HG03565 (cell line): ENCODE measurements around the gene TBC1D14.

ENCODE experiments used
- ATAC-seq: cut with Tn5 transposase; IDR thresholded peaks from one replicate; pipeline ENCODE4 v1.9.1; 2021; ENCODE audit warnings: mild to moderate bottlenecking, moderate library complexity; ENCODE audit not compliant: unreplicated experiment

Gene TBC1D14

DNA sequence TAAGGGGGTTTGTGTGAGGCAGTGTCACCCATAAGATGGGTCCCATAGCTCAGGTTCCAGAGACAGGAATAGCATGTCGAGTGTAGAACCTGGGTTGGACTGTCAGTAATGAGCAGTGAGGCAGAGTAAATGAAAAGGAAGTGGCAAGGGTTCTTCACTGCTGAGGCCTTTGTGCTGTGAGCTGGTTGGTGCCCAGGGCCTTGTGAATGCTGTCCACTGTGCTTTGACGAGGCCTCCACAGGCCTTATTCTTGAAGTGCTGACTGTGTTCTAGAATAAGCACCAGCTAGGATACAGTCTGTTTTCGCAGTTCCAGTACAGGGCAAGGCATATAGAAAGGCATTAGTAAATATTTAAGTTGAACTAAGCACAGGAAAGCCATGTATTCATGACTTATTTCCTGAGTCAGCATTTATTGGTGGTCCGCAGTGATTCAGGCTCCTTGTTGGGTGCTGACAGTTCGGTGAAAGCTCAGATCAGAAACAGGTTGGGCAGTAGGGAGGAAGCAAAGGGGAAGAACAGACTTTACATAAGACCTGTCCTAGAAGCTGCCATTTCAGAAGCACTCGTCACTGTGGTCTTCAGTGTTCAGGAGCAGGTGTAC lies 107.9 kb downstream of the TBC1D14 start:
- ATAC-seq: no peak

DNA sequence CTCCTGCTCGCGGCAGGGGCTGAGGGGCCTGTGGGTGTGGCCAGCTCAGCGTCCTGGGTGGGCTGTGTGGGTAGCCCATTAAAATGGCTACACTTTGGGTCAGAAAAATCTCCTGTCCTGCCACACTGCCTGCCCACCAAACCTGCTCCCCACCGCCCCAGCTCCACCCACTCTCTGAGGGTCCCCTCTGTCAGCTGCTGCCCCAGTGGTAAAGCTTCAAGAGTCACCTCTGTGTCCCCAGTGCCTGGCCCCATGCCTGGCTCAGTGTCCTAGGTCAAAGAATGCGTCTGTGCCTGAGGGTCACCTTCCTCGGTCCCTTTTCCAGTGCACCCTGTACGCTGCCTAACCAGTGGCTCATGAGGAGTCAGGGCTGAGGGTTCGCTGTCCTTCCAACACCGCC lies 108.7 kb downstream of the TBC1D14 start:
- no peak for ATAC-seq

DNA sequence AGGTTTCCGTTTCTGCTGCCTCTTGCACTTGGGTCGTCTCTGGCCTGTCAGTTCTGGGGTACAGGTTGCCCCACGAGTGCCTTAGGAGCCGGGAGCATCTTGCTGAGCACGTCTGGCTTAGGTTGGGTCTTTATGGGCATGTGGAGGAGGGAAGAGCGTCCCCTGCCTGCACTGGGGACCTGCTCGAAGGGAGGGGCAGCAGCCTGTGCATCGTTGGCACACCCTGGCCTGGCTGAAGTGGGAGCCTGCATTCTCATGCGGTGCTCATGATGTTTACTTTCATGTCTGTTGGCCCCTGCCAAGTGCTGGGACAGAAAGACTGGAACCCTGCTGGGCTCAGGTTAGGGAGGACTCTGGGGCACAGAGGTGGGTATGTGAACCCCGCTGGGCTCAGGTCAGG lies 109.7 kb downstream of the TBC1D14 start:
- ATAC-seq: no peak

DNA sequence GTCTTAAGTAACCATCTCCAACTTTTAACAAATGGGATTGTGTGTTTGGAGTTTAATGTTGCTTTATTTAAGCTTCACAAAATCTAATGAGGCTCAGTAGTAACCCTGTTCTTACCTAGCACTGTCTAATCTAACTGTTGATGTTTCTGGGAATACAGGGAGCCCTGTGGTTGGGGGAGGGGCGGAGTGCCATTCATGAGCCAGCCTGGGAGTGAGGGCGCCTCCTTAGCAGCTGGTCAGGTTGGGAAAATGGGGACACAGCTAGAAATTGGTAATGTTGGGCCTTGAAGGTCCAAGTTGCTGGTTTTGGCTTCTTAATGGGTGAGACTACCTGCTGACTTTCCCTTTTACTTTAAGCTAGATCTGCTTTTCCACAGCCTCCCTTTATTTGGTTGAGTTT lies 110.7 kb downstream of the TBC1D14 start:
- no peak for ATAC-seq

DNA sequence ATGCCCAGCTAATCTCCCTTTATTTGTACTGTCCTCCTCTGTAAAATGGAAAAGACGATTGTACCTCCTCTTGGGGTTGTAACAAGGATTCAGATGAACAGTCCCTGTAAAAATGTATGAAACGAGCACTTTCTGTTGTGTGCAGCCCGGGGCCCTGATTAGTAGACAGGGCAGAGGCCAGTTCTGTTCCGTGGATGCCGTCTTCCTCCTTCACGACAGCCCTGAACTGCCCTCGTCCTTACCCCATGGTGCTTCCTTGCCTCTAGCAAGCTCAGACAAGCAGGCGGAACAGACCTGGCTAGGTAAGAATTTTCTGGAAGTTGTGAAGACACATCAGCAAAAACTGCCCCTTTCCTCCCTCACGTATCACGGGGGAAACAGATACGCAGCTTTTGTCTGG lies 111.2 kb downstream of the TBC1D14 start:
- ATAC-seq: no peak

DNA sequence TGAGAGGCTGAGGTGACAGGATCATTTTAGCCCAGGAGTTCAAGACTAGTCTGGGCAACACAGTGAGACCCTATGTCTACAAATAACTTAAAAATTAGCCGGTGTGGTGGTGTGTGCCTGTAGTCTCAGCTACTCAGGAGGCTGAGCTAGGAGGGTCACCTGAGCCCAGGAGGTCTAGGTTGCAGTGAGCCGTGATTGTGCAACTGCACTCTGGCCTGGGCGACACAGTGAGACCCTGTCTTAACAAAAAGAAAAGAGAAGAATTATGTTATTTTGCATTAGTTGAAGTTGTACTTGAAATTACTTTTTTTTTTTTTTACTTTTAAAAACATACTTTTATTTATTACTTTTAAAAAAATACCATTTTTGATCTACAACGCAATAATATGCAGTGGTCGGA lies 111.7 kb downstream of the TBC1D14 start:
- no peak for ATAC-seq

DNA sequence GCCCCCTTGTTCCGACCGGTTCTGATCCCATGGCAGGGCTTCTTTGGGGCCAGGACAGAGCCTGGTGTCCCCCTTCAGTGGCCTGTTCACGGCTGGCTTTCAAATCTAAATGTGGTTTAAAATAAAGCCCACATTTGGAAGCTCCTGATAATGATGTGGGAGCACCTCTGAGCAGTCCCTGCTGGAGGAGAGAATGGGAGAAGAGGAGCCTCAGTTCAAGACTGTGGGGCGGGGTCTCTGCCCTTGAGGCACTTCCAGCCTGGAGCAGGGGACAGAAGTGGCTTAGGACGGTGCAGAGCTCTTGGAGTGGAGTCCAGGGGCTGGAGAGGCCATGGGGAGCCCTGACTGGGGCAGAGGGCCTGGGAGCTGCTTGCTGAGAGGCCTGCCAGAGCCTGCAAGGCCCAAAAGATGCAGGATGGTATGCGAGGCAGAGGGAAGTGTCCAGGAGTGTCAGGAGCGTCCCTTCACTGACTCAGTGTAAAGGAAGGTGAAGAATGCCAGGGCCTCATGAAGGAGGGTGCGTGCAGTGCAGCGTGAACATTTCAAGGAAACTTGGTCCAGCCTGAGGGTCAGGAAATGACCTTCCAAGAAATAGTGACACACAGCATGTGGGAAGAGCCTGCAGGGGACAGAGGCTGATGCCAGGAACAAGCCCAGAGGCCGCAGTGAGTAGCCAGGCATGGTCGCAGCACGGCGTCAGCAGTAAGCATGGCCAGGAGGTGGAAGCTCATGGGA lies 112.5 kb downstream of the TBC1D14 start:
- ATAC-seq: no peak

DNA sequence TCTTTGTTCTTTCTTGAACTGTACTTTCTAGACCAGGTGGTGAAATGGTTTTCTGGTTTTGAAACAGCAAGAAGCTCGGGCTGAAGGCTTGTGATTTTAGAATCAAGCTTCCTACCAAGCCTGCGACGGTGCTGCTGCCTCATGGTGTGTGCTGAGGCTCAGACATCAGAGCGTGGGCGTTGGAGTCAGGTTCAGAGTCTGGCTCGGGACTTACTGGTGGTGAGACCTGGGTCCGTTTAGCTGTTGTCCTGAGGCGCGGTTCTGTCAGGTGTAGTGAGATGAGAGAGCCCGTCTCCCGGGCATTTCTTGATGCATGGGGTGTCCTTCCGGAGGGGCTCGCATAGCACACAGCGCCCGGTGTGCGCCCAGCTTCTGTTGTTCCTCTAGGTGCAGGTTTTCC lies 113.9 kb downstream of the TBC1D14 start:
- no peak for ATAC-seq

DNA sequence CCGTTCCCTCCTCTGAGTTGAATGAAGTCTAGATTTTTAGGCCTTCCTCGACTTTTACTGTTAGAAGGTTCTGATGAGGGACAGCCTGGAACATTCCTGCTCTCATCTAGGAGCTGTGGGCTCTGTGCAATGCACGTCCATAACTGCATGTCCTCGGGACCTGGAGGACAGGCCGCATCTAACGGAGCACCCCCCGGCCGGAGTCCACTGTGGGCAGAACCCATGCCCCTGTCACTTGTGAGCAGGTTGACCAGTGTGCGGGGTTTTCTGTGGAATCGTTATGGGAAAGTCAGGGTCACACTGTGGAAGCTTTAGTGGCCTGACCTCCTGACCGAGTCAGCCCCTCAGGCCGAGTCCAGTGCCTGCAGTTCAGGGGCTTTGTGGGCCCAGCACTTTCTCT lies 114.3 kb downstream of the TBC1D14 start:
- no peak for ATAC-seq

DNA sequence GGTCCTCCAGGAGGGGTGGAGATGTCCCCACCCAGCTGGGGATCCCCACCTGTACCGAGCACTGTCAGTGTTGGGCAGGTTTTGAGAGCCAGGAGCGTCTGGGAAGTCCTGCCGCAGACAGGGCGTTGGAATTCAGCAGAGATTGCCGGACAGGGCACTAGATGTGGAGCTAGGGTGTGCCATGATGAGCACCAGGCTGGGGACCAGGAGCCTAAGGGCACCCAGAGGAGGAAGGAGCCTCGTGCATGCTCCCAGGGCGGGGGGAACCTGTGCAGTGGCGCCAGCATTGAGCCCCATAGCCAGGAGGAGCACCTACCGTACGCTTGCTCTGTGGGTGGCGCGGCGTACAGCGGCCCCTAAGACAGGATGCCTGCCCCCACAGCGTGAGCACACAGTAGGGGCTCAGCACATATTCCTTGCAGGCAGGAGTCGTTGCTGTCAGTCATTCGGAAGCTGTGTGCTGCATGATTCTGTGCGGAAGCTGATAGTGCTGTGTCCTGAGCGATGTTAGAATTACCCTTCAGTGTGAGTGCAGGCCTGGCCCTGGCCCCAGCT lies 114.8 kb downstream of the TBC1D14 start:
- ATAC-seq: no peak

DNA sequence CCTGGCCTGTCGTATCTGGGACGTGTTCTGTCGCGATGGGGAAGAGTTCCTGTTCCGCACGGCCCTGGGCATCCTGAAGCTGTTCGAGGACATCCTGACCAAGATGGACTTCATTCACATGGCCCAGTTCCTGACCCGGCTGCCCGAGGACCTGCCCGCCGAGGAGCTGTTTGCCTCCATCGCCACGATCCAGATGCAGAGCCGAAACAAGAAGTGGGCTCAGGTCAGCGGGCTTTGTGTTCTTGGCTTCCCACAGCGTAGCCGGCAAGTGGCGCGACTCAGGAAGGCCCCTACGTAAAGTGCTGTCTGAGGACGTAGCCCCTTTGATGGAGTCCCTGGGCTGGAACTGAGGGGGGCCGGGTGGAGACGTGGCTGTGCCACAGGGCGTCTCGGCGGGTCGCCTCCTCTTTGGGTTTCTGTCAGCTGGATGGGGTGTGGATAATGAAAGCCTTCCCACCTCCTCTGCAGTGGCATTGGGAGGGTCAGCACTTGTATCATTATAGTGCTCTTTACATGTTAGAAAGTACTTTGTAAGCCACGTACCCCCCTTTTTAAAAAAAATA lies 115.5 kb downstream of the TBC1D14 start:
- ATAC-seq: no peak

DNA sequence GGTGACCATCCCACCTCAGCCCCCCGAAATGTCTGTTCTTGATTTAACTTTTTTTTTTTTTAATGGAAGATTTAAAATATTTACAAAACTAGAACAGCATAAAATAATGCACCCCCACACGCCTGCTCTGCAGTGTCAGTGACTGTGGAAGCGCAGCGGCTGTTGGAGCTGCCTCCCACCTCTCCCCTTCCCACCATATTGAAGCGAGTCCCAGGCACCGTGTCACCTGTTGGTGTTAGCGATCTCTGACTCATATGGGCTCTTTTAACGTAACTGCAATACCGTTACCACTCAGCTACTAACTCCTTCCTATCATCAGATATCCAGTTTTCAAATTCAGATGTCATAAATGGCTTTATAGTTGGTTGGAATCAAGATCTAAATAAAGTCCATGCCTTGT lies 116.5 kb downstream of the TBC1D14 start:
- ATAC-seq: no peak

DNA sequence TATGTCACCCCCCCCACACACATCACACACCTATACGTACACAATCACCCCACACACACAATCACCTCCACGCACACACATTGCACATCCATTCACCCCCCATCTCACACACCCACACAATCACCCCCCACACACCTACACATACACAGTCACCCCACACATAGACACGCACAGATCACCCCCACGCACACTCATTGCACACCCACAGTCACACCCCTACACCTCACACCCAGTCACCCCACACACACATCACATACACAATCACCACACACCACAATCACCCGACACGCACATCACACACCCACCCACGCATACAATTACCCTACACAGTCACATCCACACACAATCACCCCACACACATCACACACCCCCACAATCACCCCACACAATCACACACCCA lies 117.7 kb downstream of the TBC1D14 start:
- ATAC-seq: no peak

DNA sequence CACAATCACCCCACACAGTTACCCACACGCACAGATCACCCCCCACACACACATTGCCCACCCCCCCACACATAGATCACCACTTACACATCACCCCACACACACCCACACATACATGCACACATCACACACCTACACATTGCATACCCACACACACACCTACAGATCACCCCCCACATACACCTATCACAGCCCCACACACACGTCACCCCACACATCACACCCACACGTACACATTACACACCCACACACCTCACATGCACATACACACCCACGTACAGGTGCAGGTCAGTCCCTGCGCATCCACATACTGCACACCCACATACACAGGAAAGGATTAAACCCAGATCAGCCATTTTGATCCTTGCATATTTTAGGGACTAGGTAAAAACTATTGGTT lies 118.3 kb downstream of the TBC1D14 start:
- no peak for ATAC-seq

DNA sequence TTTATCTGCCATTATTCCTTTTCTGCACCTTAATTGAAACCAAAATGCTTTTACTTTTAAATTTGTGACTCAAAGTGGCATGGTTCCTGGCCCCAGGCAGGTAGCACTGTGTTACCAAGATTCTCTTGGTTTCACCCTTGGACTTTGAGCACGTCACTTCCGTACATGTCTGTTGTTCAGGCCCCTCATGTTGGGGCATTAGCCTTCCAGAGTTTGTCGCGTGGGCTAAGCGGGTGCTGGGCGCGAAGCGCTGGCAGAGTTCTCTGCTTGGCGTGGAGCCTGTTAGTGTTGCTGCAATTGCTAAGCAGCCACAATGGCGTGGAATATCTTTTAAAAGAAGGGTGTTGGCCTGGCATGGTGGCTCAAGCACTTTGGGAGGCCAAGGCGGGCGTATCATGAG lies 119.6 kb downstream of the TBC1D14 start:
- ATAC-seq: no peak

DNA sequence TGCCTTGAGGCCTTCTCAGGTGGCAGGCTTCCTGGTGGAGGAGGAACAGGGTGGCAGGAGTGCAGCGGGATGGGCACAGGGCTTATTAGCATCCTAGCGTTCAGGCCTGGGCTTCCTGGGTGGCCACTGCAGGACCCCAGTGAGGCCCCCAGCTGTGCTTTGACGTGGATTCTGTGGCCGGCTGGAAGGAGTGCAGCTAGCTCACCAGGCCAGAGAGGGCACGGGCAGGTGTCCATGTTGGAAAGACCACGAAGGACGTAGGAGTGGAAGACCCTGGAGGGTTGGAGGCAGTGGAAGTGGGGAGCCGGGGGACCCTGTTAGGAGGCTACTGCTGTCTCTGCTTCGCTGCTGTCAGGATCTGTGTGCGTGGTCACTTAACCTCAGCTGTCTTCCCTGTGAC lies 120.3 kb downstream of the TBC1D14 start:
- no peak for ATAC-seq

DNA sequence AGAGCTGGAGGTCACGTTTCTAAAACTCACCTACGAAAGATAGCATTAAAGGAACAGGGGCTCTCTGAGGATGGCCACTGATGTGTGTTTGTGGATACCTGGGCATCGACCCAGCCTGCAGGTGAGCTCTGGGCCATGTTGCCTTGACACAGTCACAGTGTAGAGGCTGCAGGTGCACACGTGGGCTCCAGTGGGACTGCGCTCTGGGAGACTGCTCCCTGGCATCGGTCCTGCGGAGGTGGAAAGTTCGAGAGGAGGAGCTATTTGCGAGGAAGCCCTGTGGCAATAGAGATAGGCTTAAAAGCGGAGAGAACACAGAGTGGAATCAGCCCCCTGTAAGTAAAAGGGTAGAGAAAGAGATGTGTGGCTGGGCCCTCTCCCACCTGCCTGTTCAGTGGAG lies 121.2 kb downstream of the TBC1D14 start:
- no peak for ATAC-seq

DNA sequence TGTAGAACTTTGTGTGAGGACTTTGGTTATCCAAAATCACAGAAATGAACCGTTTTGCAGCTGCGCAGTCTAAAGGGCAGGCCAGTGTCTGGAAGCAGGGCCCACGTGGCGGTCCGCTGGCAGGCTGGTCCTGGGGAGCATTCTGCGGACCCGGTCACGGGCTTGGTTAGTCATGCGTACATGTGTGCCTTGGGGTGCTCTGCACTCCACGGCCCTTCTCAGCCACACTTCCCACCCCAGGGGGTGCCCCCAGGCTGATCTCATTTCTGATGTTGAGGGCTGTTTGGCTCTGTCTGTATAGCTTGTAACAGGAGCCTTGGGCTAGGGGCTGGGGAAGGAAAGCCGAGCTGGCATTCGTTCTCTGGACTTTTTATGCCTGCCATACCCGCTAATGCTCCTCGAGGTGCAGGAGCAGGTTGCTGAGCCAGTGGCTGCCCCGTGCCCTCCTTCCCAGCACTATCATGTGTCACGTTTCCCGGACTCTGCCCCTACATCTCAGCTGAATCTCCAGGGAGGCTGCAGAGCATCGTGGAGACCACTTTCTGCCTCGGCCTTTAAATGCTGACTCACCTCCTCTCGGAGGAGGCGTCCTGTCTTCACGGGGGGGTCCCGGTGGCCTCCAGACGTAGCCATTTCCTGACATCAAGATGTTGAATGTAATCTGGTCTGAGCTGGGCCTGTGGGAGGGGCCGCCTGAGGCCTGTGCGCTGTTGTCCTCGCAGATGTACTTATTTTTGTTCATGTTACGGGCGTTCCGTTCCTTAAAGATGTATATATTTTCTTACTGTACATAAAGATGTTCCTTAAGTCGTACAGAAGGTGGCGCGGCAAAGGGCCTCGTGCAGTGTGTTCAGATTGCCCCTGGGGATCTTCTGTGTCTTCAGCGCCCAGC lies 122.2 kb downstream of the TBC1D14 start:
- no peak for ATAC-seq

DNA sequence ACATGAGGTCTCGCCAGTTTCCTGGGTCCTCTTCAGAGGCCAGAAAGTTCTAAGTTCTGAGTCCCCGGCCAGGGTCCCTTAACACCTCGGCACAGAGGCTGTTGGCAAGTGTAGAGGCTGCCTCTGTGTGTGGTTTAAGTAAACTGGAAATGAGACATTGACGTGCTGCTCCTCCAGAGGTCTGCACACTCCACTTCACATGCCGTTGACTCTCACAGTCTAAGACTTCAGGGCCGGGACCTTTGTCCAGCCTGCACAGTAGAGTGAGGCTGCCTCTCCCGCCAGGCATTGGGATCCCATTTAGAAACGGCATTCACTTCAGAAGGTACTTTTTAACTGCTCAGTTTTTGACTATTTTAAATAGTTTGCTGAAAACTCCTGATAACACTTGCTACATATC lies 123.0 kb downstream of the TBC1D14 start:
- ATAC-seq: no peak

DNA sequence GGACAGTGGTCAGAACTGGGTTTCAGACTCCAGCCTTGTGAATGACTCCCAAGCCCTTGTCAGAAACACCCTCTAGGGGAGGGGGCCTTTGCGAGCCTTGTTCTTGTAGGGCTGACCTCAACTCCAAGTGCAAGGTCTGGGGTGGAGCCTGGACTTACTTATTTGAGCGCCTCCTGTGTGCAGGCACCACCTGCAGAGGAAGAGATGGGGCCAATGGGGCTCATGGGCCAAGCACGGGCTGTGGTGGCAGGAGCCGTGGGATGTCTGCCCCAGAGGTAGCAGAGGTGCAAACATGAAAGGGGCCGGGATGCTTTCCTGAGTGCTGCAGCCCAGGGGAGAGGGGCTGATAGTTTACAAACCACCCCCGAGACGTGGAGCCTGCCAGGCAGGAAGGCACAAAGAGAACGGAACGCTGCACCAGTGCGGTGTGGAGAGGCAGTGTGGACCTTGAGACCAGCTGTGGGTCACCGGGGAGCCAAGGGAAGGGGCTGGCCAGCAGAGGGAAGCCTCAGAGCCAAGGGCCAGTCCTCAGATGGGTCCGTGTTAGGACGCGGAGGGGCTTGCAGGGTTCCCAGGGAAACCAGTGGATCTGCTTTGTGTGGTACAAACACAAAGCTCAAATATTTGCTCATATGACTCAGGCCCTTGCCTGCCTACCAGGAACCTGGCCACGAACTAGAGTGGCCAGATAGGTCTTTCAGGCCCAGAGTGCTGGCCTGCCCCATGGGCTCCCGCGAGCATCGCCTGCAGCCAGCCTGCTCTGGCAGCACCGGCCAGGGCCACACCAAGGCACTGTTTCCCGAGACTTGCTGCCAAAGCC lies 124.8 kb downstream of the TBC1D14 start:
- no peak for ATAC-seq
